CD8-positive, alpha-beta memory T cell (primary cell): ENCODE data around the gene PERCC1. TPM values are rescaled to one million over a fixed set of nuclear protein-coding genes. Genes with fewer than 3 reads are reported as not detected.
A peak's percentile ranks its signal among the peaks of the same experiment; 100 is the strongest.

Experiments
- CTCF ChIA-PET: fragments of 350-600 bp; sonication (Branson Sonifier 250); formaldehyde crosslinking; loops from one replicate; lab custom pipeline; 2021; ENCODE audit warnings: antibody characterized with exemption; lab: Charles Lee
- POLR2A ChIA-PET: fragments of 350-600 bp; sonication (Branson Sonifier 250); formaldehyde crosslinking; loops from one replicate; lab custom pipeline; 2021; ENCODE audit warnings: antibody characterized with exemption; lab: Charles Lee
- DNase-seq, 5 donors: peaks; one replicate each; pipeline versions ENCODE4 v3.0.0 to v3.0.0-alpha.2; 2020 to 2022; ENCODE audit warnings: mixed read lengths in 1 of 5
- H3K27ac ChIP-seq: one replicate; pipeline ENCODE4 v1.7.0; 2013; ENCODE audit warnings: low read depth, mild to moderate bottlenecking, low read length, moderate library complexity
- H3K27me3 ChIP-seq: 2 replicates; pipeline ENCODE4 v1.7.0; 2013; ENCODE audit warnings: low read length, mild to moderate bottlenecking; ENCODE audit not compliant: insufficient read depth, poor library complexity, severe bottlenecking
- H3K36me3 ChIP-seq: 2 replicates; pipeline ENCODE4 v1.7.0; 2013; ENCODE audit warnings: mild to moderate bottlenecking, low read length, moderate library complexity; ENCODE audit not compliant: insufficient read depth
- H3K4me1 ChIP-seq: 2 replicates; pipeline ENCODE4 v1.7.0; 2013; ENCODE audit warnings: mild to moderate bottlenecking, low read length, moderate library complexity; ENCODE audit not compliant: insufficient read depth
- H3K4me3 ChIP-seq: 2 replicates; pipeline ENCODE4 v1.7.0; 2013; ENCODE audit warnings: mild to moderate bottlenecking, low read length
- H3K9me3 ChIP-seq: 2 replicates; pipeline ENCODE4 v1.7.0; 2013; ENCODE audit warnings: mild to moderate bottlenecking, low read length
- H3K27ac Mint-ChIP-seq, 8 donors: one replicate each; pipeline ENCODE4 v1.8.0; 2020 to 2021; ENCODE audit warnings: mixed read lengths in 8 of 8, mild to moderate bottlenecking in 6 of 8, inconsistent platforms in 3 of 8, moderate library complexity in 3 of 8
- H3K27me3 Mint-ChIP-seq, 2 donors: one replicate each; pipeline ENCODE4 v1.8.0; 2020 to 2021; ENCODE audit warnings: mixed read lengths in 2 of 2, mild to moderate bottlenecking in 1 of 2, moderate library complexity in 1 of 2
- H3K36me3 Mint-ChIP-seq, 3 donors: one replicate each; pipeline ENCODE4 v1.8.0; 2020 to 2021; ENCODE audit warnings: mixed read lengths in 3 of 3, inconsistent platforms in 1 of 3, mild to moderate bottlenecking in 1 of 3
- H3K4me1 Mint-ChIP-seq, 3 donors: one replicate each; pipeline ENCODE4 v1.8.0; 2020 to 2021; ENCODE audit warnings: mixed read lengths in 3 of 3, inconsistent platforms in 1 of 3, mild to moderate bottlenecking in 1 of 3
- H3K4me3 Mint-ChIP-seq, 7 donors: one replicate each; pipeline ENCODE4 v1.8.0; 2020 to 2021; ENCODE audit warnings: mixed read lengths in 7 of 7, mild to moderate bottlenecking in 6 of 7, moderate library complexity in 4 of 7, inconsistent platforms in 2 of 7
- H3K9me3 Mint-ChIP-seq, 5 donors: one replicate each; pipeline ENCODE4 v1.8.0; 2020 to 2022; ENCODE audit warnings: mixed read lengths in 5 of 5, mild to moderate bottlenecking in 3 of 5, moderate library complexity in 2 of 5, inconsistent platforms in 1 of 5
- polyA plus RNA-seq: library from polyadenylated mRNA; unstranded; fragments of 300-500 nt; fragmentation: Illumina TruSeq; gene quantifications from one replicate; pipeline ENCODE4 v1.2.3, GENCODE V29; 2021
- total RNA-seq, 2 experiments: library from RNA; stranded (reverse); gene quantifications; one replicate each; pipeline ENCODE4 v1.2.3, GENCODE V29; 2021

PERCC1 gene
- total and polyA plus RNA-seq, 3 experiments from 2014 or later: 0.33 to 0.48 TPM; not detected in 1

GRCh38 chr16:1413684-1414531 is 17.0 kb upstream of the PERCC1 start:
- H3K36me3 Mint-ChIP-seq: peaks cover 0 to 33% (median 2%) of the 10 kb centered on the region in 3 donors
- peak overlapping the region; percentile 53 to 98 (median 88) for H3K27ac Mint-ChIP-seq
- Histone ChIP-seq H3K36me3 (peaks cover 9% of the 10 kb centered on the region), H3K4me3 (peak overlapping the region; percentile 61), H3K4me1 (peaks cover 12% of the 10 kb centered on the region), H3K27ac (peak overlapping the region; percentile 79), H3K9me3 (no peaks in the 10 kb centered on the region), H3K27me3 (no peaks in the 10 kb centered on the region)
- DNase-seq: peak; percentile 49 to 76 (median 54)
- H3K4me3 Mint-ChIP-seq: peak overlapping the region; percentile 82 to 93 (median 87)
- CTCF ChIA-PET: no interaction called here
- no peaks in the 10 kb centered on the region for H3K27me3 Mint-ChIP-seq
- H3K4me1 Mint-ChIP-seq: peaks cover 21 to 38% (median 25%) of the 10 kb centered on the region in 3 donors
- POLR2A ChIA-PET: no interaction called here
- H3K9me3 Mint-ChIP-seq: no peaks in the 10 kb centered on the region

GRCh38 chr16:1414532-1415260 is 16.2 kb upstream of the PERCC1 start, which contains the start of gene UNKL:
Gene UNKL, minus strand, starts transcription at chr16:1414704. Its CDS starts 13 bp downstream, at chr16:1414691.
- DNase-seq: peak; percentile 73 to 90 (median 79)
- Histone ChIP-seq H3K27ac (peak within 1 kb of the TSS; percentile 79), H3K27me3 (no peaks in the 10 kb centered on the region), H3K4me1 (peaks cover 17% of the 10 kb centered on the region), H3K4me3 (peak within 1 kb of the TSS; percentile 61), H3K36me3 (peaks cover 9% of the 10 kb centered on the region), H3K9me3 (no peaks in the 10 kb centered on the region)
- no peaks in the 10 kb centered on the region for H3K9me3 Mint-ChIP-seq
- ChIA-PET POLR2A (no interaction called here), CTCF (no interaction called here)
- H3K27ac Mint-ChIP-seq: peak within 1 kb of the TSS; percentile 79 to 98 (median 86)
- H3K27me3 Mint-ChIP-seq: no peaks in the 10 kb centered on the region
- peaks cover 0 to 27% (median 2%) of the 10 kb centered on the region in 3 donors for H3K36me3 Mint-ChIP-seq
- H3K4me3 Mint-ChIP-seq: peak within 1 kb of the TSS; percentile 82 to 93 (median 87)
- H3K4me1 Mint-ChIP-seq: peaks cover 16 to 35% (median 20%) of the 10 kb centered on the region in 3 donors

GRCh38 chr16:1416521-1416941 is 14.3 kb upstream of the PERCC1 start:
- Mint-ChIP-seq H3K4me3 (peak overlapping the region in 5 of 7 donors; percentile 11 to 77 (median 36)), H3K27ac (peak overlapping the region; percentile 31 to 80 (median 76)), H3K9me3 (no peaks in the 10 kb centered on the region), H3K27me3 (peaks cover 0 to 3% of the 10 kb centered on the region in 2 donors), H3K36me3 (peaks cover 0 to 24% (median 2%) of the 10 kb centered on the region in 3 donors), H3K4me1 (peaks cover 24 to 43% (median 28%) of the 10 kb centered on the region in 3 donors)
- DNase-seq: no peak
- H3K4me1 ChIP-seq: peaks cover 23% of the 10 kb centered on the region
- POLR2A ChIA-PET: interaction anchor here (0.7 kb wide), 1 partner anchor 70 kb away, joined by 8 read pairs; no protein-coding TSS in a partner anchor
- H3K36me3 ChIP-seq: peaks cover 5% of the 10 kb centered on the region
- CTCF ChIA-PET: no interaction called here
- H3K27me3 ChIP-seq: no peaks in the 10 kb centered on the region
- no peak overlapping the region for H3K27ac ChIP-seq
- H3K9me3 ChIP-seq: no peaks in the 10 kb centered on the region
- H3K4me3 ChIP-seq: no peak overlapping the region

- Mint-ChIP-seq H3K4me1 (peaks cover 17 to 26% (median 19%) of the 10 kb centered on the region in 3 donors), H3K36me3 (peaks cover 0 to 10% (median 0%) of the 10 kb centered on the region in 3 donors), H3K27ac (peak overlapping the region; percentile 72 to 100 (median 97)), H3K4me3 (peak overlapping the region; percentile 90 to 97 (median 94)), H3K27me3 (peaks cover 0 to 3% of the 10 kb centered on the region in 2 donors), H3K9me3 (no peaks in the 10 kb centered on the region)
- no peak for DNase-seq
- peak overlapping the region; percentile 93 for H3K27ac ChIP-seq
- H3K27me3 ChIP-seq: no peaks in the 10 kb centered on the region
- no peaks in the 10 kb centered on the region for H3K36me3 ChIP-seq
- H3K4me3 ChIP-seq: peak overlapping the region; percentile 91
- peaks cover 11% of the 10 kb centered on the region for H3K4me1 ChIP-seq
- H3K9me3 ChIP-seq: no peaks in the 10 kb centered on the region
- ChIA-PET CTCF (interaction anchor here (0.8 to 1.0 kb wide), 3 partner anchors 8 to 363 kb away, joined by 3 read pairs; partner anchors contain the start of gene NUBP2), POLR2A (interaction anchor here (0.5 to 2.1 kb wide), 13 partner anchors 8 to 1093 kb away, joined by 3 to 15 read pairs (median 5); partner anchors contain the start of genes EME2, MAPK8IP3, MRPS34 and NUBP2)
These were observed 10.8 kb upstream of the PERCC1 start for GRCh38 chr16:1420111-1420539.

GRCh38 chr16:1422076-1422475 is 8.8 kb upstream of the PERCC1 start:
- Histone ChIP-seq H3K9me3 (no peaks in the 10 kb centered on the region), H3K36me3 (no peaks in the 10 kb centered on the region), H3K27ac (peak overlapping the region; percentile 93), H3K4me1 (peaks cover 11% of the 10 kb centered on the region), H3K27me3 (no peaks in the 10 kb centered on the region), H3K4me3 (no peak overlapping the region)
- DNase-seq: no peak
- Mint-ChIP-seq H3K27ac (peak overlapping the region; percentile 53 to 100 (median 98)), H3K27me3 (peaks cover 0 to 3% of the 10 kb centered on the region in 2 donors), H3K36me3 (peaks cover 0 to 10% (median 0%) of the 10 kb centered on the region in 3 donors), H3K4me1 (peaks cover 9 to 21% (median 13%) of the 10 kb centered on the region in 3 donors), H3K4me3 (peak overlapping the region; percentile 24 to 97 (median 34)), H3K9me3 (no peaks in the 10 kb centered on the region)
- CTCF ChIA-PET: interaction anchor here (1.4 kb wide), 1 partner anchor 10 kb away, joined by 3 read pairs; no protein-coding TSS in a partner anchor
- POLR2A ChIA-PET: interaction anchor here (0.8 to 1.7 kb wide), 2 partner anchors 52 to 256 kb away, joined by 3 to 9 read pairs; partner anchors contain the start of gene JPT2

- Mint-ChIP-seq H3K4me1 (peaks cover 4 to 21% (median 12%) of the 10 kb centered on the region in 3 donors), H3K27me3 (peaks cover 0 to 3% of the 10 kb centered on the region in 2 donors), H3K36me3 (peaks cover 0 to 5% (median 0%) of the 10 kb centered on the region in 3 donors), H3K4me3 (peak overlapping the region in 1 of 7 donors; percentile 79), H3K9me3 (no peaks in the 10 kb centered on the region), H3K27ac (peak overlapping the region in 2 of 8 donors; percentile 52 to 68)
- CTCF ChIA-PET: no interaction called here
- no peak for DNase-seq
- H3K27me3 ChIP-seq: no peaks in the 10 kb centered on the region
- POLR2A ChIA-PET: no interaction called here
- peaks cover 11% of the 10 kb centered on the region for H3K4me1 ChIP-seq
- no peaks in the 10 kb centered on the region for H3K36me3 ChIP-seq
- no peak overlapping the region for H3K4me3 ChIP-seq
- no peaks in the 10 kb centered on the region for H3K9me3 ChIP-seq
- H3K27ac ChIP-seq: no peak overlapping the region
These were observed 6.8 kb upstream of the PERCC1 start for GRCh38 chr16:1424028-1424427.

- H3K36me3 ChIP-seq: no peaks in the 10 kb centered on the region
- H3K4me1 ChIP-seq: no peaks in the 10 kb centered on the region
- no peaks in the 10 kb centered on the region for H3K9me3 ChIP-seq
- ChIA-PET POLR2A (no interaction called here), CTCF (interaction anchor here (0.6 kb wide), 1 partner anchor 121 kb away, joined by 3 read pairs; no protein-coding TSS in a partner anchor)
- no peak overlapping the region for H3K27ac ChIP-seq
- Mint-ChIP-seq H3K27me3 (no peaks in the 10 kb centered on the region), H3K4me3 (no peak overlapping the region), H3K36me3 (peaks cover 0 to 1% (median 0%) of the 10 kb centered on the region in 3 donors), H3K4me1 (peaks cover 4 to 9% (median 5%) of the 10 kb centered on the region in 3 donors), H3K27ac (no peak overlapping the region), H3K9me3 (no peaks in the 10 kb centered on the region)
- no peaks in the 10 kb centered on the region for H3K27me3 ChIP-seq
- DNase-seq: no peak
- no peak overlapping the region for H3K4me3 ChIP-seq
These were observed 5.1 kb upstream of the PERCC1 start for GRCh38 chr16:1425616-1426370.
